Measurements from ENCODE around the gene FLVCR2. TPM values are rescaled to one million over a fixed set of nuclear protein-coding genes. Genes with fewer than 3 reads are reported as not detected.
A peak's percentile ranks its signal among the peaks of the same experiment; 100 is the strongest.

The FLVCR2 gene
- 4.7 and 14.3 TPM in 2 replicates for total RNA-seq

DNA sequence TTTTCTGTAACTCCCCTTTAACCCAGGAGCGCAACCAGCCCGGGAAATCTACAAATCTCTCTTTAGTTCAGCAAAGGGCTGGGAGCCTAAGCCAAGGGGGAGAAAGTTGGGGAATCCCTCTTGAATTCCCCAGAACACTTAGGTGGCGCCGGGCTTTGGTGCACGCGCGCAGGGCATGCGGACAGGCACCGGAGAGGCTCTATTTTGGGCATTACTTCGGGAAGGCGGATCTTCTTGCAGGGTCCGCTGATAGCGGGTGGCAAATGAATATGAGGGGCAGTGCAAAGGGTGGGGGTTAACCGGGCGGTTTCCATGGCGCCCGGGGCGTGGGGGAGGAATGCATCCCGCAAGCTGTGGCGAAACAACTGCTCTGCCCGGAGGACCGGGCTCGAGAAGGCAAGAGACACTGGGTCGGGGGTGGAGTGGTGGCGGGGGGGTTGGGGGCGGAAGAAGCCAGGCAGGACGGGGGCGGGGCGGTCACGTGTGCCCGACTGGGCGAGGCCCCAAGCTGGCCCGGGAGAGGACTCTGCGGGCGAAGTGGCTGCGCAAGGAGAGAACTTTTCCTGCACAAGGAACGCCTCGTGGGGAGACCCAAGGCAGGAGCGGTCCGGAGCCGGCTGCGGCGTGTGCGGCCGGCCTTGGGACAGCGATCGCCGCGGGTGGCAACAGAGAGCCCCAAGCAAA, at the start of gene FLVCR2:
FLVCR2 (plus strand) TSS at position 519 of the 684 bp plus-strand sequence. CDS start 353 bp downstream, outside the sequence.

DNA sequence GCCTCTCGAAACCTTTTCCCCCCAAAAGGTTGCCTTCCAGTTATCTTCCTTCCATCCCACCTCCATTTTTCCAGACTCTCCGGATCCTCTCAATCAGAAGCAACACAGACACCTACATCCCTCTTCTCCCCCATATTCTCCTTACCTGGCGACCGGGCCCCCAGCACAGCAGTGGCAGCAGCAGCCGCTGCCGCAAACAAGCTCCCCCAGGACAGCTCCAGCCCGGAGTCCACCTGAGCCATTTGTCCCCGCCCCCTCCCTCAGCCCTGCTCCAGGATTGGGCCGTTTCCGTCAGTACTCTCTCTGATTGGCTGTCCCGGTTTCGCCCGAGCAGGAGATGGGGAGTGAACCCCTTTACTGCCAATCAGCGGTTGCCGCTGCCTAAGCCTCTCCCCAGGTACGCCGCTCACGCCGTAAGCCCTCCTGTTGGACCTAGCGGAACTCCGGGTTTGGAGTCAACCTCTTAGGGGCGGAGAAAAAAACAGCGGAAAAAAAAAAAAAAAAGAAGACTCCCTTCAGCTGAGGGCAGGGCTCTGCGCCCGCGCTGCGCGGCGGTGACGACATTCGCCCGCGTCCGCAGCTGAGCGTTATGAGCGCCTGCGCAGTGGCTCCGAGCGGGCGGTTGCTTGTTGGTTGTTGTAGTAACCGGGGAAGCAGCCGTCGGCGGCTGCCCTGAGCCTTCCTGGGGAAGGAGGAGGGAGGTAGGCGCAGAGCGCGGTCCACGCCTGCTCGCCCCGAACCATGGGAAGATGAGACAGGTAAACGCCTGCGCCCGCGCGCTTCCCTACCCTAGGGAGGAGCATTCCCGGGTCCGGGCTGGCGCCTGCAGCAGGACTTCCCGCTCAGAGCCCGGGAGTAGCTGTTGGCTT, 82.4 kb downstream of the FLVCR2 start, which contains the start of the genes ERG28 and TTLL5:
ERG28 (minus strand) TSS at position 247 of the 869 bp plus-strand sequence. CDS start 3,374 bp downstream, outside the sequence.
TTLL5 (plus strand) TSS at position 617 of the 869 bp plus-strand sequence. CDS start 1,904 bp downstream, outside the sequence.

Small RNAs within 50 kb of the gene (small RNA-seq; reads per million reads assigned to genes)
- gene RNA5SP387: 0.66 reads per million, percentile 40 among the genes with 10 or more reads in this experiment

Other genes with a start within 250 kb of the FLVCR2 start
- gene JDP2, start 150.6 kb upstream of the FLVCR2 start, total RNA-seq: 47.9 and 64.7 TPM in 2 replicates
- 7.5 and 7.7 TPM in 2 replicates for gene BATF, start 56.2 kb upstream of the FLVCR2 start, total RNA-seq
- gene ERG28, start 82.3 kb downstream of the FLVCR2 start, total RNA-seq: 5.1 and 12.6 TPM in 2 replicates
- 29.3 and 42.4 TPM in 2 replicates for gene TTLL5, start 82.6 kb downstream of the FLVCR2 start, total RNA-seq